K562 (cell line): ENCODE results near the gene TJAP1. TPM values are rescaled to one million over a fixed set of nuclear protein-coding genes. Genes with fewer than 3 reads are reported as not detected.
A peak's percentile ranks its signal among the peaks of the same experiment; 100 is the strongest.

Experiments
- ARID4B ChIP-seq: sonication (generic); formaldehyde crosslinking; IDR thresholded peaks from 2 replicates; pipeline ENCODE4 v1.8.0; 2022; ENCODE audit warnings: mild to moderate bottlenecking, missing genetic modification reagents
- ATF3 ChIP-seq, 2 experiments: fragments of 450-650 bp in 1 of 2; sonication (generic) in 1 of 2; formaldehyde crosslinking in 1 of 2; IDR thresholded peaks in 1 of 2; conservative IDR thresholded peaks in 1 of 2; 2 replicates each; pipeline versions ENCODE4 v1.6.1 to v1.8.1; 2016 to 2023; ENCODE audit warnings: mild to moderate bottlenecking in 2 of 2, moderate library complexity in 2 of 2, inconsistent platforms in 1 of 2, missing genetic modification reagents in 1 of 2
- ATF7 ChIP-seq: fragments of 450-650 bp; IDR thresholded peaks from 2 replicates; pipeline ENCODE4 v1.7.1; 2014; ENCODE audit warnings: mild to moderate bottlenecking, moderate library complexity
- DDX20 ChIP-seq: fragments of 450-650 bp; IDR thresholded peaks from 2 replicates; pipeline ENCODE4 v1.6.1; 2016; ENCODE audit warnings: missing genetic modification characterization, low read depth, mild to moderate bottlenecking, missing compliant biosample characterization, moderate library complexity
- DIDO1 ChIP-seq: fragments of 450-650 bp; IDR thresholded peaks from 2 replicates; pipeline ENCODE4 v1.6.1; 2016; ENCODE audit warnings: low read depth, missing biosample characterization, missing genetic modification characterization
- GABPA ChIP-seq: fragments of 200-800 bp; sonication (Bioruptor generic); conservative IDR thresholded peaks from 2 replicates; pipeline ENCODE4 v1.6.1; 2016; ENCODE audit warnings: low read depth, missing genetic modification characterization, missing compliant biosample characterization
- HES1 ChIP-seq: fragments of 450-650 bp; IDR thresholded peaks from 2 replicates; pipeline ENCODE4 v1.6.1; 2016; ENCODE audit warnings: low read depth, mild to moderate bottlenecking, moderate library complexity
- HLTF ChIP-seq: fragments of 450-650 bp; IDR thresholded peaks from 2 replicates; pipeline ENCODE4 v1.6.1; 2016
- HMG20B ChIP-seq: fragments of 250-450 bp; sonication (Bioruptor Pico); IDR thresholded peaks from 2 replicates; pipeline ENCODE4 v1.5.0; 2021; ENCODE audit warnings: mild to moderate bottlenecking
- PHF8 ChIP-seq: fragments of 200-600 bp; sonication (generic); IDR thresholded peaks from 2 replicates; pipeline ENCODE4 v1.6.1; 2012; ENCODE audit warnings: mixed run types, mild to moderate bottlenecking, inconsistent platforms, low read length, moderate library complexity, borderline replicate concordance
- POLR2AphosphoS5 ChIP-seq: IDR thresholded peaks from 2 replicates; pipeline ENCODE4 v1.6.1; 2011; ENCODE audit warnings: mild to moderate bottlenecking, low read depth, low read length, moderate library complexity; ENCODE audit not compliant: control insufficient read depth, insufficient read depth
- SMARCA5 ChIP-seq: fragments of 450-650 bp; IDR thresholded peaks from 2 replicates; pipeline ENCODE4 v1.6.1; 2016
- THAP7 ChIP-seq: fragments of 250-450 bp; sonication (Bioruptor Pico); IDR thresholded peaks from 2 replicates; pipeline ENCODE4 v1.5.0; 2021
- YY1 ChIP-seq, 3 experiments: IDR thresholded peaks; 2 replicates each; pipeline ENCODE4 v1.6.1; 2011; ENCODE audit warnings: low read length in 2 of 3, mild to moderate bottlenecking in 2 of 3, moderate library complexity in 2 of 3, borderline replicate concordance in 1 of 3, control low read depth in 1 of 3, low read depth in 1 of 3; ENCODE audit not compliant: insufficient read depth in 3 of 3, insufficient replicate concordance in 2 of 3, control insufficient read depth in 1 of 3, insufficient read length in 1 of 3; ENCODE audit errors: extremely low read depth in 1 of 3
- ZBTB5 ChIP-seq: fragments of 450-650 bp; IDR thresholded peaks from 2 replicates; pipeline ENCODE4 v1.6.1; 2017; ENCODE audit warnings: antibody characterized with exemption
- ZFP30 ChIP-seq: fragments of 250-450 bp; sonication (Bioruptor Pico); IDR thresholded peaks from 2 replicates; pipeline ENCODE4 v1.8.0; 2022; ENCODE audit warnings: moderate library complexity, mild to moderate bottlenecking, inconsistent platforms, borderline replicate concordance
- ZNF589 ChIP-seq: fragments of 200-800 bp; sonication (Bioruptor generic); IDR thresholded peaks from 2 replicates; pipeline ENCODE4 v1.6.1; 2016; ENCODE audit warnings: low read depth, missing genetic modification characterization, missing compliant biosample characterization
- polyA plus RNA-seq, 8 experiments: library from polyadenylated mRNA; depleted of rRNA in 4 of 8; stranded (reverse) in 5 of 8; unstranded in 3 of 8; fragments of >200 nt; fragmentation: Nextera tagmentation in 2 of 8; fragmentation: Illumina TruSeq in 1 of 8; extraction: Ambion mirVana in 2 of 8; extraction: Trizol in 1 of 8; gene quantifications; 2 replicates each; pipeline versions ENCODE4 v1.2.1 to v1.2.3, GENCODE V29; 2011 to 2014; ENCODE audit warnings: inconsistent platforms in 1 of 8, missing spikeins in 1 of 8
- total RNA-seq, 7 experiments: library from RNA; depleted of rRNA in 6 of 7; stranded (reverse); fragments of >200 nt in 6 of 7; fragmentation: Illumina TruSeq in 2 of 7; extraction: Trizol in 2 of 7; gene quantifications; 2 replicates each; pipeline versions ENCODE4 v1.2.1 to v1.2.3, GENCODE V29; 2011 to 2021; ENCODE audit warnings: low replicate concordance in 1 of 7

TJAP1 gene
- total and polyA plus RNA-seq, 9 of the 15 experiments (the other 6 are each of a cell fraction or from before 2014, with no cell fraction given) = 0.06 to 35.8 (median 16.2) TPM

- peak; percentile 96 for TF ChIP-seq ARID4B (CRISPR knock-in tag)
- TF ChIP-seq PHF8 = peak; percentile 96
- TF ChIP-seq HMG20B = no peak
- TF ChIP-seq HLTF = no peak
- TF ChIP-seq ATF3 (IDR thresholded peaks at IDR 0.05) = no peak
- no peak for TF ChIP-seq ATF3 (CRISPR knock-in tag; conservative IDR thresholded peaks at IDR 0.05)
- TF ChIP-seq YY1 (IDR thresholded peaks at IDR 0.05; ENCODE audit: borderline replicate concordance in 1 of 3, control insufficient read depth in 1 of 3, extremely low read depth in 1 of 3, insufficient read depth in 3 of 3, insufficient read length in 1 of 3, insufficient replicate concordance in 2 of 3, low read depth in 1 of 3, low read length in 2 of 3) = peak; percentile 83 to 97 (median 95)
- no peak for TF ChIP-seq ZFP30 (CRISPR knock-in tag)
- no peak for TF ChIP-seq HES1
- TF ChIP-seq ZNF589 = 0 out of 2 replicates have a peak, but pooled peaks have one; percentile 24
- no peak for TF ChIP-seq THAP7 (CRISPR knock-in tag)
- TF ChIP-seq ZBTB5 = 0 out of 2 replicates have a peak, but pooled peaks have one; percentile 19
- peak; percentile 88 for TF ChIP-seq POLR2AphosphoS5
- no peak for TF ChIP-seq DDX20 (tag)
- peak; percentile 81; the same call in 1 of the 2 replicates for TF ChIP-seq DIDO1 (tag)
- peak; percentile 99 for TF ChIP-seq GABPA
- TF ChIP-seq ATF7 = peak; percentile 72; the same call in 1 of the 2 replicates
- no peak for TF ChIP-seq SMARCA5
Measured at GRCh38 chr6:43516697-43517504, 39.5 kb downstream of the TJAP1 start, which contains the start of the genes POLR1C and YIPF3 (continued).
